K562 (cell line): ENCODE results near the gene EPHB1. TPM values are rescaled to one million over a fixed set of nuclear protein-coding genes. Genes with fewer than 3 reads are reported as not detected.

Source experiments
- ATAC-seq: fragments of 200-7000 bp; cut with Tn5 transposase; 3 replicates; pipeline ENCODE4 v1.9.1; 2020; ENCODE audit warnings: moderate library complexity
- BruUV-seq: library from RNA; stranded (reverse); fragments of 400-500 nt; replicated peaks from 2 replicates; lab custom pipeline; 2021; lab: Mats Ljungman, UMichigan
- CTCF ChIA-PET: fragments of 300-600 bp; formaldehyde crosslinking; extraction: SDS; loops from one replicate; lab custom pipeline; 2021; ENCODE audit warnings: low intra/inter-chr PET ratio; lab: Yijun Ruan, JAX
- POLR2A ChIA-PET: fragments of 300-600, 350-650 bp; sonication (Branson Sonifier 250); formaldehyde crosslinking; extraction: SDS; loops from one replicate; lab custom pipeline; 2021; ENCODE audit warnings: antibody characterized with exemption, inconsistent platforms; lab: Yijun Ruan, JAX
- DNase-seq, 4 experiments: peaks; one replicate each; pipeline versions ENCODE4 v3.0.0 to v3.0.0-alpha.2; 2011 to 2018; ENCODE audit warnings: low spot score in 3 of 4, mixed read lengths in 3 of 4; ENCODE audit errors: extremely low read depth in 1 of 4
- FAIRE-seq: peaks from 2 replicates; lab custom pipeline; 2011; peaks lifted over from hg19 to GRCh38; lab: Jason Lieb, UNC
- H2AFZ ChIP-seq: 2 replicates; pipeline ENCODE4 v1.6.0; 2011; ENCODE audit warnings: low read depth, low read length, control low read depth, inconsistent platforms
- H3K27ac ChIP-seq: fragments of 200-600 bp; 3 replicates; pipeline ENCODE4 v1.8.0; 2011; ENCODE audit warnings: low read depth, mild to moderate bottlenecking, control low read depth, inconsistent platforms, low read length, moderate library complexity, mixed read lengths; ENCODE audit errors: extremely low read depth
- H3K27me3 ChIP-seq, 2 experiments: fragments of 300-600 bp in 1 of 2; 2 replicates in 1 of 2; 3 replicates in 1 of 2; pipeline versions ENCODE4 v1.6.0 to v1.8.0; 2011; ENCODE audit warnings: inconsistent platforms in 2 of 2, low read length in 2 of 2, mild to moderate bottlenecking in 1 of 2, mixed read lengths in 1 of 2, moderate library complexity in 1 of 2; ENCODE audit not compliant: control insufficient read depth in 2 of 2, insufficient read depth in 2 of 2
- H3K36me3 ChIP-seq: fragments of 300-600 bp; 3 replicates; pipeline ENCODE4 v1.8.0; 2011; ENCODE audit warnings: mild to moderate bottlenecking, low read length, inconsistent platforms; ENCODE audit not compliant: control insufficient read depth, insufficient read depth
- H3K4me1 ChIP-seq, 2 experiments: fragments of 200-600 bp in 1 of 2; replicated peaks in 1 of 2; 2 replicates in 1 of 2; 3 replicates in 1 of 2; pipeline versions ENCODE4 v1.5.1 to v1.8.0; 2011; ENCODE audit warnings: inconsistent platforms in 2 of 2, low read length in 2 of 2, mild to moderate bottlenecking in 1 of 2, mixed read lengths in 1 of 2, moderate library complexity in 1 of 2; ENCODE audit not compliant: control insufficient read depth in 2 of 2, insufficient read depth in 2 of 2
- H3K4me2 ChIP-seq: 2 replicates; pipeline ENCODE4 v1.6.1; 2011; ENCODE audit warnings: low read length, control low read depth, inconsistent platforms, mixed read lengths; ENCODE audit not compliant: insufficient read depth
- H3K4me3 ChIP-seq: fragments of 200-600 bp; sonication (generic), shearing (Covaris generic); 2 replicates; pipeline ENCODE4 v1.5.1; 2016; ENCODE audit warnings: control low read depth, inconsistent platforms
- H3K79me2 ChIP-seq: fragments of 200-600 bp; 3 replicates; pipeline ENCODE4 v1.8.0; 2011; ENCODE audit warnings: low read length, inconsistent platforms; ENCODE audit not compliant: control insufficient read depth, insufficient read depth
- H3K9ac ChIP-seq, 2 experiments: 2 replicates each; pipeline versions ENCODE4 v1.6.0 to v1.6.1; 2011; ENCODE audit warnings: low read depth in 2 of 2, low read length in 2 of 2, control low read depth in 1 of 2, inconsistent platforms in 1 of 2, mild to moderate bottlenecking in 1 of 2, mixed read lengths in 1 of 2; ENCODE audit not compliant: insufficient read depth in 1 of 2
- H3K9me1 ChIP-seq: one replicate; pipeline ENCODE4 v1.6.0; 2011; ENCODE audit warnings: inconsistent platforms, mild to moderate bottlenecking, low read length, moderate library complexity; ENCODE audit not compliant: control insufficient read depth, insufficient read depth
- H3K9me3 ChIP-seq: replicated peaks from 2 replicates; pipeline ENCODE4 v1.5.1; 2011; ENCODE audit warnings: low read depth, low read length, inconsistent platforms; ENCODE audit not compliant: control insufficient read depth, insufficient read depth
- H4K20me1 ChIP-seq: replicated peaks from 2 replicates; pipeline ENCODE4 v1.6.1; 2011; ENCODE audit warnings: low read length, inconsistent platforms, mixed read lengths; ENCODE audit not compliant: control insufficient read depth, insufficient read depth
- HDAC6 ChIP-seq: IDR thresholded peaks from 2 replicates; pipeline ENCODE4 v1.6.1; 2012; ENCODE audit warnings: low read depth, mild to moderate bottlenecking, control low read depth, inconsistent platforms, low read length, moderate library complexity
- HDGF ChIP-seq: fragments of 450-650 bp; IDR thresholded peaks from 2 replicates; pipeline ENCODE4 v1.6.1; 2016
- IRF9 ChIP-seq: fragments of 450-650 bp; IDR thresholded peaks from 2 replicates; pipeline ENCODE4 v1.6.1; 2016; ENCODE audit warnings: missing biosample characterization, missing genetic modification characterization
- KAT8 ChIP-seq: fragments of 450-650 bp; IDR thresholded peaks from 2 replicates; pipeline ENCODE4 v1.6.1; 2016; ENCODE audit warnings: low read depth, mild to moderate bottlenecking
- RFX7 ChIP-seq: fragments of 250-450 bp; sonication (Bioruptor Pico); IDR thresholded peaks from 2 replicates; pipeline ENCODE4 v1.5.1; 2021; ENCODE audit warnings: mild to moderate bottlenecking
- TAF15 ChIP-seq: fragments of 200-400 bp; formaldehyde crosslinking; IDR thresholded peaks from 2 replicates; pipeline ENCODE4 v1.6.1; 2017; ENCODE audit warnings: mild to moderate bottlenecking, low read depth, low read length, moderate library complexity
- WGBS: fragments of 100-300 bp; shearing (Covaris generic); methylation state at CpG from one replicate; pipeline ENCODE4 v1.1.6; 2016; ENCODE audit warnings: low coverage, mixed read lengths; ENCODE audit not compliant: insufficient coverage; ENCODE audit errors: missing lambda C conversion rate; 5-methylcytosine and 5-hydroxymethylcytosine counted together
- in situ Hi-C: fragments of 300-500 bp; cut with MboI; formaldehyde crosslinking; loops from 4 replicates; pipeline ENCODE4 v1.15.0; 2018; ENCODE audit warnings: inconsistent platforms, mixed read lengths
- intact Hi-C: fragments of 100-400 bp; cut with micrococcal nuclease; formaldehyde crosslinking; loops from 2 replicates; pipeline ENCODE4 v1.14.2; 2022
- polyA plus RNA-seq, 8 experiments: library from polyadenylated mRNA; depleted of rRNA in 4 of 8; stranded (reverse) in 5 of 8; unstranded in 3 of 8; fragments of >200 nt; fragmentation: Nextera tagmentation in 2 of 8; fragmentation: Illumina TruSeq in 1 of 8; extraction: Ambion mirVana in 2 of 8; extraction: Trizol in 1 of 8; gene quantifications; 2 replicates each; pipeline versions ENCODE4 v1.2.1 to v1.2.3, GENCODE V29; 2011 to 2014; ENCODE audit warnings: inconsistent platforms in 1 of 8, missing spikeins in 1 of 8
- total RNA-seq, 7 experiments: library from RNA; depleted of rRNA in 6 of 7; stranded (reverse); fragments of >200 nt in 6 of 7; fragmentation: Illumina TruSeq in 2 of 7; extraction: Trizol in 2 of 7; gene quantifications; 2 replicates each; pipeline versions ENCODE4 v1.2.1 to v1.2.3, GENCODE V29; 2011 to 2021; ENCODE audit warnings: low replicate concordance in 1 of 7

Gene EPHB1
- total and polyA plus RNA-seq, 9 of the 15 experiments (the other 6 are each of a cell fraction or from before 2014, with no cell fraction given) = 0.29 TPM; not detected in 8

- WGBS = 0% methylated on average over 2 of the region's 2 CpGs
- Histone ChIP-seq H3K4me2 (no peak overlapping the region), H3K9me1 (no peaks in the 10 kb centered on the region), H2AFZ (no peak overlapping the region), H3K4me3 (no peak overlapping the region), H3K9me3 (no peaks in the 10 kb centered on the region), H3K36me3 (no peaks in the 10 kb centered on the region), H3K79me2 (no peaks in the 10 kb centered on the region), H3K27me3 (no peaks in the 10 kb centered on the region; a peak in 1 of 5 replicates), H3K27ac (no peak overlapping the region), H3K9ac (no peak overlapping the region), H3K4me1 (no peaks in the 10 kb centered on the region), H4K20me1 (no peaks in the 10 kb centered on the region)
- intact Hi-C loops (no loop called here), in situ Hi-C loops (no loop called here)
- TF ChIP-seq KAT8 (no peak), IRF9 (tag) (no peak), HDGF (no peak), TAF15 (no peak), RFX7 (no peak), HDAC6 (no peak)
- CTCF ChIA-PET = no interaction called here
- FAIRE-seq (no peak), ATAC-seq (no peak), DNase-seq (no peak)
- no TSS peak for BruUV-seq
- POLR2A ChIA-PET = no interaction called here
Observed at GRCh38 chr3:135268941-135269532, 474.0 kb downstream of the EPHB1 start.
